LNCAP (cell line): Measurements from ENCODE around the gene JAKMIP2.
A peak's percentile ranks its signal among the peaks of the same experiment; 100 is the strongest.

Experiments
- TF ChIP-seq, protein P1 (sequence below): fragments of 450-650 bp; IDR thresholded peaks from 2 replicates; pipeline ENCODE4 v1.5.1; 2017; ENCODE audit warnings: mild to moderate bottlenecking

Gene JAKMIP2

DNA sequence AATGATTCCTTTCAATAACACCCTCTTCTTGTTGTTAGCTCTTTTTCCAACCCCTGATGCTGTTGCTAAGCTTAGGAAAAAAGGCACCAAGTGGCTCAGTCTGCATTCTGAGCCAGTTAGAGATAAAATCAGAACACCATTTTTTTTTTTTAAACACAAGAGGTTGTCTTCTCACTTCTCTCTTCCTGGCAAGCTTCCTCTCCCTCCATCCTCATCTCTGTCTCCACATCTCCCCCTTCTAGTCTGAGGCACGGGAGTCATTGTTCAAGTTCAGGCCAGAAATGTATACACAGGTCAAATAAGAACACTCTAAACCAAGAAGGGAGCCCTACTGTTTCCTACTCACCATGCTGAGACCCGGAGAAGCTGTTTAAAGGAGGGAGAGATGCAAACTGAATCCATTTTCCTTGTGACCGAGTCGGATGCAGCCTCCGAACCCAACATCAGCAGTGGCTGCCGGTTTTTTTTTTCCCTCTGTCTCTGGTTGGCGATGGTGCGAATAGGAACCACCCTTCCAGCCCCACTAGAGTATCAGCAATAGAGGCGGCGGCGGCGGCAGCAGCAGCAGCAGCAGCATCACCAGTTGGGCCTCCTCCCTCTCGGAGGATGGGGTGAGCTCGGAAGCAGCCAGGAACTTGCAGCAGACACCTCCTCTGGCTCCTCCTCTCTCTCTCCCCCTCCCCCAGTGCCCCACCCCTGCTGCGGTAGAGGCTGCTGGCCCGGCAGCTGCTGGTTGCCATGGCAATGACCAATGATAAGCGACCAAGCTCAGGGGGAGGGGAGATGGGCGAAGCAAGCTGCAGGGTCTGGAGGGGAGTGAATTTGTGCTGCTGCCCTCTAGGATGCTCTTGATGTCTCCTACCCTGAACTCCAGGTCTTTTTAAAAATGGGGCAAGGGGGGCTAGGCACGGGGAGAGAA lies at the start of gene JAKMIP2:
Gene JAKMIP2 (minus strand): TSS at position 619 of the 919 bp plus-strand sequence. CDS start 110,922 bp downstream, outside the sequence.
- TF ChIP-seq, protein P1, sequence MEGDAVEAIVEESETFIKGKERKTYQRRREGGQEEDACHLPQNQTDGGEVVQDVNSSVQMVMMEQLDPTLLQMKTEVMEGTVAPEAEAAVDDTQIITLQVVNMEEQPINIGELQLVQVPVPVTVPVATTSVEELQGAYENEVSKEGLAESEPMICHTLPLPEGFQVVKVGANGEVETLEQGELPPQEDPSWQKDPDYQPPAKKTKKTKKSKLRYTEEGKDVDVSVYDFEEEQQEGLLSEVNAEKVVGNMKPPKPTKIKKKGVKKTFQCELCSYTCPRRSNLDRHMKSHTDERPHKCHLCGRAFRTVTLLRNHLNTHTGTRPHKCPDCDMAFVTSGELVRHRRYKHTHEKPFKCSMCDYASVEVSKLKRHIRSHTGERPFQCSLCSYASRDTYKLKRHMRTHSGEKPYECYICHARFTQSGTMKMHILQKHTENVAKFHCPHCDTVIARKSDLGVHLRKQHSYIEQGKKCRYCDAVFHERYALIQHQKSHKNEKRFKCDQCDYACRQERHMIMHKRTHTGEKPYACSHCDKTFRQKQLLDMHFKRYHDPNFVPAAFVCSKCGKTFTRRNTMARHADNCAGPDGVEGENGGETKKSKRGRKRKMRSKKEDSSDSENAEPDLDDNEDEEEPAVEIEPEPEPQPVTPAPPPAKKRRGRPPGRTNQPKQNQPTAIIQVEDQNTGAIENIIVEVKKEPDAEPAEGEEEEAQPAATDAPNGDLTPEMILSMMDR = no peak

DNA sequence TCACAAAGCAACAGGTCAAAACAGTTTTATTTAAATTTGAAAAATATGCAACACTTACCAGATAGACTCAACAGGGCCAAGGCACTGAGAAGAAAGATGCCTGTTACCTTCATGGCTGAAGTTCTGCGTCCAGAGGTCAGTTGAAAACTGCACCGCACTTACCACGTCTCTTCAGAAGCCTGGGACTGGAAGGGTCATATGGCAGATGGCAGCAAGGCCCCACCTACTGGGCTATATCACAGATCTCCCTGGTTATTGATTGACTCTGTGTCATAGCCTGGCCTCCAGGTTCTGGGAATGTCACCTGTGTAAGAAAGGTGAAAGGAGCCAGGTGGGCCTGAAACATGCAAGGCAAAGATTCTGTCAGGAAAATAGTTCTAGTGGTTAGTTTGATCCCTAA lies 48.9 kb upstream of the JAKMIP2 start, which contains the start of gene SPINK1:
Gene SPINK1 (minus strand): TSS at position 207 of the 400 bp plus-strand sequence. CDS start 94 bp downstream, at position 113.
- TF ChIP-seq, protein P1 = no peak

DNA sequence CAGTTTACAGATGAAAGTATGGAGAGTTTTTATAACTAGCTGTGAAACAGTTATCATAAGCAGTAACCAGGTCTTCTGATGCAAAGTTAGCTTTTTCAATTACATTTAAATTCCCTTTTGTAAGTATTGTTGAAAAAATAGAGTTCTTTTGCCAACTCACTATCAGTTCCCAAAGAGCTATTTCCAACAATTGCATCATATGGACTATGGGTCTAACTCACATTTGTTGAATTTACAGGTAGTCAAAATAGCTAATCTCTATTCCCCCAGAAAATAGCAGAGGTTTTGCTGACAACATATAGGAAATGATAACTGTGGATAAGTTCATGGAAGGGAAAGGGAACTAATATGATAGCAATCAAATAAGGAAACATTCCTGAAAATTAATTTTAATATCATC lies 47.5 kb upstream of the JAKMIP2 start:
- TF ChIP-seq, protein P1 = no peak

DNA sequence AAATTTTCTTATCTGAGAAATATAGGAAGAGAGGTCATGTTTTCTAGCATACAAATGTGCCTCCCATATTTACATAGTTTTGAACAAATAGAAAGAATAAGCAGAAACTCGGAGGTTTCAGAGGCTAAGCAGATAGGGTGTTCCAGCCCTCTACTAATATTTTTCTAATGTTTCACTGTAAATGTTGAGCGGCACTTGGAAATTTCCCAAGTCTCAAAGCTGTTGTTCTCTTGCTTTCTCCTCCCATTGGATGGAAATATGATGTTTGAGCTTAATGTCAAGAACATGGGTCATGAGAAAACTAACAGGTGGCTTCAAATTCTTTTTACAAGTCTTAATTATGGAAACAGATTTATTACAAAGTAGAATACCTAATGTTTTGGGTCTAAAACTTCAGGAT lies 43.8 kb upstream of the JAKMIP2 start:
- TF ChIP-seq, protein P1 = no peak

DNA sequence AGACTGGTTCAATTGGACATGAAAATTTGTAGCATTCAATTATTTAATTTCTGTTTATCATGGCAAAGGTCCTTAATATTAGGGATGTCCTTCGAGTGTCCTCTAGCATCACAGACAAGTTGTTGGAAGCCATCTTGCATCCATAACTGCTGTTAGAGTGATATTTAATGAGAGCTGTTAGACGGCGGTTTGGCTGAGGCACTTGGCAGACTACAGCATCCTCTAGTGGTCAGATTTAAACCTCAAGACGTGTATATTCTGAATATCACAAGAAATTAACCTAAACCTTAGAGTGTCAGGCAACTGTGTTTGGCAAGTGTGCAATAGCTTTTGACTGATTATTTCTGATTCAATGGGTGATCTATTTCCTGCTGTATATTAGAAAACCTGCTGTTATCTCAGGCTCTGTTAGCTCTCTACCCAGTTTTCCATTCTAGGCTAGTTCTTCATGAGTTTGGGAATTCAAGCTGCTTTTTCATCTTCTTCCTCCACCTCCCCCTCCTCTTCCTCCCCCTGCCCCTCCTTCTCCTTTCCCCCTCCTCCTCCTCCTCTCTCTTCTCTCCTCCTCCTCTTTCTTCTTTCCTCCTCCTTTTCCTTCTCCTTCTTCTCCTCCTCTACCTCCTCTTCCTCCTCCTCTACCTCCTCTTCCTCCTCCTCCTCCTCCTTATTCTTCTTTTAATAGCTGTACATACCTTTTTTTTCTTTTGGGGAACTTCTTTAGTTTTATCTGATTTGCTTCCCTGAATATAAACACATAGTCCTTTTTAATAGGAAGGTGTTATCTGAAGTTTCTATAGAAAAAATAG lies 40.4 kb upstream of the JAKMIP2 start:
- TF ChIP-seq, protein P1 = peak; percentile 91

DNA sequence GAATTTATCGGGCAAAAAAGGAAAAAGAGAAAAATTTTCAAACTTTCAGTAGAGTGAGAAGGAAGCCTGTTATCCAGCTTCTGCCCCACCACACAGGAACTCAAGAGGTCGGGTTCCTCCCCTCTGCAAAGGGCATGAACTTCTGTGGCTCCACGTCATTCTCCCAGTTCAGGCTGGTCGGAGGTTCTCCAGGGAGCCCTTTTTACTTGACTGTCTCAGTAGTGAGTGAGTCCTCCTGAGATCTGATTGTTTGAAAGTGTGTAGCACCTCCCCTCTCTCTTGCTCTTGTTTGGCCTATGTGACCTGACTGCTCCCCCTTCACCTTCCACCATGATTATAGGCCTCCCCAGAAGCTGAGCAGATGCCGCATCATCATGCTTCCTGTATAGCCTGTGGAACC lies 39.2 kb upstream of the JAKMIP2 start:
- TF ChIP-seq, protein P1 = no peak

DNA sequence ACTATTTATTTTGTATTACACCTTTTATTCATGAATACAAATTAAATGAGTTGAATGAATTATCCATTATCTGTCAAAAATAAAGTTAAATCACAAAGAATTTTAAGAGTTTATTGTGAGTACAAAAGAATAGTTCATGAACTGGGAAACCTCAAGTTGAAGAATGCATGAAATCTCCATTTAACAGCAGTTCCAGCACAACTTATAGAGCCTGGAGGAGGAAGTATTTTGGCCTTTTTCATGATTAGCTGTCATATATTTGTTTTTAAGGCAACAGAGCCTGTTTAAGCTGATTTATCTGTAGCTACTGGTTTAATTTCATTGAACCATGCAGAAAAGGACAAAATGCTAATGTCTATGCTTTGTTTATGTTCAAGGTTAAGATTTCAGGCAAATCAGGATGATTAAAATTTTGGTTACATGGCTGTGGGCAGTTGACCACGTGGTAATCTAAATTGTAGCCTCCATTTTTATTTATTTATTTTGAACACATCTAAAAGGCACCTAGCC lies 36.8 kb upstream of the JAKMIP2 start:
- TF ChIP-seq, protein P1 = no peak
